Colonic mucosa (tissue), 4 donors: ENCODE results near the gene RIPK3. TPM values are rescaled to one million over a fixed set of nuclear protein-coding genes. Genes with fewer than 3 reads are reported as not detected.
A peak's percentile ranks its signal among the peaks of the same experiment; 100 is the strongest.

Source experiments
- DNase-seq: peaks from one replicate; pipeline ENCODE4 v3.0.0-alpha.2; 2020
- H3K27ac ChIP-seq: fragments of 200-600 bp; one replicate; pipeline ENCODE4 v1.8.0; 2021
- H3K27me3 ChIP-seq: fragments of 200-600 bp; one replicate; pipeline ENCODE4 v1.8.0; 2021
- H3K36me3 ChIP-seq: fragments of 200-600 bp; one replicate; pipeline ENCODE4 v1.8.0; 2021
- H3K4me1 ChIP-seq: fragments of 200-600 bp; one replicate; pipeline ENCODE4 v1.8.0; 2021; ENCODE audit warnings: mild to moderate bottlenecking
- H3K4me3 ChIP-seq: fragments of 200-600 bp; one replicate; pipeline ENCODE4 v1.8.0; 2021
- H3K9ac ChIP-seq, 2 donors: one replicate each; pipeline ENCODE4 v1.7.0; 2013; ENCODE audit warnings: control low read depth in 2 of 2, low read depth in 2 of 2, low read length in 2 of 2
- H3K9me3 ChIP-seq: fragments of 200-600 bp; one replicate; pipeline ENCODE4 v1.8.0; 2021
- intact Hi-C: fragments of 100-400 bp; cut with DNase I; formaldehyde crosslinking; loops from one replicate; pipeline ENCODE4 v1.14.1; 2022
- total RNA-seq, 2 donors: library from RNA; stranded (reverse); fragmentation: NEBNext Ultra II Directional in 1 of 2; extraction: Animal tissue kit (Norgen Biotek cat#: 25700) in 1 of 2; gene quantifications; one replicate each; pipeline ENCODE4 v1.2.1, GENCODE V29; 2021
- TF ChIP-seq, protein P1 (sequence below): fragments of 200-600 bp; IDR thresholded peaks from one replicate; pipeline ENCODE4 v1.8.0; 2022; ENCODE audit warnings: antibody characterized with exemption, mild to moderate bottlenecking
- donor health status: healthy.
- donor health status: DM: no; HTN: no; CAD: no.
- donor health status: DM: no; HTN: no; CAD: no.

The RIPK3 gene
- total RNA-seq, 2 donors from 2014 or later = 30.1 to 38.2 TPM

DNA sequence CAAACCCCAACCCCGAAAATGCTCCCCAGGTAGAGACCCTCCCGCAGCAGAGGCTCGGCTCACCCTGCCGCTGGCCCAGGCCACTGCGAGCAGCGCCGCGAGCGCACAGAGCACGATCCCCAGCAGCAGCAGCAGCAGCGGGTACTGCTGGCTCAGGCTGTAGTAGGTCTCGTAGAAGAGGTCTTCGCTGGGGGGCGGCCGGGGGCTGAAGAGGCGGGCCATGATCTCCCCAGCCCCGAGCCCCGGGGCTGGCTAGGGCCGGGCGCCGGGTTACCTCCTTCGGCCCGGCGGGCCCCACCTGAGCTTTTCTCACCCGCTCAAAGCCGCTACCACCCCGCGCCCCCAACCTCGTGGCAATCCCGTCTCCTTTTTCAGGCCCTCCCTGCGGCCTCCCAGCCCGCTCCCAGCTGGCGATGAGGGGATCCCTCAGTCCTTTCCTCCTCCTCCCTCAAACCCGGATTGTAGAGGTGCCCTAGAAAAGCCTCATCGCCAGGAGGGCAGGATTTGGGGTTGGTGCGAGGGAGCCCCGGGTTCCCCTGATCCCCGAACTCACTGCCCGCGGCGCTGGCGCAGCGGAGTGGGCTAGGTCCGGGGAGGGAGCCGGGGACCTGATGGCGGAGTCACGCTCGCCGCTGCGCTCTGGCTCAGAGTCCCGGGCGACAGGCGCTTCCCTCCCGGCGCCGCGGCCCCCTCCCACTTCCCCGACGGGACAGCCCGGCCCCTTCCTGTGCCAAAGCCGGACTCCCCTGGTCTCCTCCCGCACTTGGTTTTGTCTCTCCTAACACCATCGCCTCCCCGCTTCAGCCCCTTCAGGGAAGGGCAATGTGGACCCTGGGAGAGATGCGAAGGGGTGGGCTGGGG is 5.1 kb downstream of the RIPK3 start, which contains the start of gene ADCY4:
Gene ADCY4 (minus strand): TSS at position 641 of the 861 bp plus-strand sequence. CDS start 419 bp downstream, at position 222.
- DNase-seq = peak; percentile 35
- intact Hi-C loops = loop anchor here (5.0 kb wide), 1 partner anchor 33 kb away; the partner anchor contains the start of gene NFATC4
- Histone ChIP-seq H3K9ac (peak within 1 kb of the TSS; percentile 12 to 57), H3K27ac (peak within 1 kb of the TSS; percentile 12), H3K27me3 (peaks cover 10% of the 10 kb centered on the region), H3K4me1 (peaks cover 21% of the 10 kb centered on the region), H3K4me3 (peak within 1 kb of the TSS; percentile 28), H3K36me3 (no peaks in the 10 kb centered on the region), H3K9me3 (no peaks in the 10 kb centered on the region)
- TF ChIP-seq, protein P1, sequence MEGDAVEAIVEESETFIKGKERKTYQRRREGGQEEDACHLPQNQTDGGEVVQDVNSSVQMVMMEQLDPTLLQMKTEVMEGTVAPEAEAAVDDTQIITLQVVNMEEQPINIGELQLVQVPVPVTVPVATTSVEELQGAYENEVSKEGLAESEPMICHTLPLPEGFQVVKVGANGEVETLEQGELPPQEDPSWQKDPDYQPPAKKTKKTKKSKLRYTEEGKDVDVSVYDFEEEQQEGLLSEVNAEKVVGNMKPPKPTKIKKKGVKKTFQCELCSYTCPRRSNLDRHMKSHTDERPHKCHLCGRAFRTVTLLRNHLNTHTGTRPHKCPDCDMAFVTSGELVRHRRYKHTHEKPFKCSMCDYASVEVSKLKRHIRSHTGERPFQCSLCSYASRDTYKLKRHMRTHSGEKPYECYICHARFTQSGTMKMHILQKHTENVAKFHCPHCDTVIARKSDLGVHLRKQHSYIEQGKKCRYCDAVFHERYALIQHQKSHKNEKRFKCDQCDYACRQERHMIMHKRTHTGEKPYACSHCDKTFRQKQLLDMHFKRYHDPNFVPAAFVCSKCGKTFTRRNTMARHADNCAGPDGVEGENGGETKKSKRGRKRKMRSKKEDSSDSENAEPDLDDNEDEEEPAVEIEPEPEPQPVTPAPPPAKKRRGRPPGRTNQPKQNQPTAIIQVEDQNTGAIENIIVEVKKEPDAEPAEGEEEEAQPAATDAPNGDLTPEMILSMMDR = no peak

DNA sequence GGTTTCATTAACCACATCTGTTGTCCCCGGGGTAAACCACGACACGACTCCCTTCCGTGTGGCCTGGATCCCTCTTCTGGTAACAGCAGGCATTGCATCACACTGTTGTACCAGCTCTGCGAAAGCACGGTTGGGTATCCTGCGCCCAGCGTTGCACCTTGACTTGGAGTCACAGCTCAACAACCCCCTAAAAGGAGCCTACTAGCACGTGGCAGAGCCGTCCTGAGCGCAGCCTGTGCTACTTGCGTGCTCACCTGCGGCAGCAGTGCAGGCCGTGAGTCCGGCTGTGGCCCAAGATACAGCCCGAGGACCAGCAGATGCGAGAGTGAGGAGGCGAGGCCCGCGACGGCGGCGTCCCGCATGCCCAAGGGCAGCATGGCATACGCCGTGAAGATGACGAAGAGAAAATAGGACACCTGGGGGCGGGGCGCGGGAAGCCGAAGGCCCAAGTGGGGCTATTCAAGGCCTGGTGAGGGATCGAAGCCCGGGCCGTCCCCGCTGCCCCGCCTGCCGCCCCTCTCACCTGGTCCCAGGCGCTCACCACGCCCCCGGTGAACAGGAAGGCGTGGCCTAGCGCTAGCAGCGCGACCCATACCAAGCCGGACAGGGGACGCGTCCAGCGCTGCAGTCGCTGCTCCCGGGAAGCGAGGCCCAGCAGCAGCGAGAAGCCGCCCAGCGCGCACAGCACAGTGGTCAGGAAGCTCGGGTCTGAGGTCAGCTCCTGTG is 7.4 kb downstream of the RIPK3 start:
- TF ChIP-seq, protein P1 = peak; percentile 83
- Histone ChIP-seq H3K36me3 (no peaks in the 10 kb centered on the region), H3K27me3 (peaks cover 10% of the 10 kb centered on the region), H3K27ac (no peak overlapping the region), H3K9ac (peak overlapping the region; percentile 44 to 46), H3K9me3 (no peaks in the 10 kb centered on the region), H3K4me1 (peaks cover 15% of the 10 kb centered on the region), H3K4me3 (peak overlapping the region; percentile 22)
- intact Hi-C loops = loop anchor here (2.0 to 5.0 kb wide), 2 partner anchors 35 to 106 kb away; partner anchors contain the start of gene NFATC4
- peak; percentile 88 for DNase-seq

DNA sequence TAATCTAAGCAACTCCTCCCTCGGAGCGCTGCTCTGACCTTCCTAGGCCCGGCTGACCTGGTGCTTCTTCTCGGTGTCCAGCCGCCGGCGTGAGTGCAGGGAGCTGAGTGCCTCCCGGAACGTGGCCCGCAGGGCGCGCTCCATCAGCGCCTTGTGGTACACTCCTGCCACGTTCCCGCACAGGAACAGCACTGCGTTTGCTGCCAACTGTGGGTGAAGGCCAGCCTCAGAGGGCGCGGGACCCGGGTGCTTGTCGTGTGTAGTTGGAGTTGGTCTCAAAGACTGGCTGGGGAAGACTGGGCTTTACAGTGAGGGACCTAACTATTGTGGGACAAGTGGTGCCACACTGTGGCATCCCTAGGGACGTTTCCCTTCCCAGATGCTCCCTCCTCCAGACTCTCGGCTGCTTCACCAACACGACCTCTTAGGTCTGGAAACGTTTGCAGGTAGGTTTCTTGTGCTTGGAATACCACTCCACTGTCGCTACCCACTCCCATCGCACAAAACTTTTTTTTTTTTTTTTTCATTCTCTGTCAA is 8.0 kb downstream of the RIPK3 start:
- Histone ChIP-seq H3K27me3 (peaks cover 10% of the 10 kb centered on the region), H3K9ac (peak overlapping the region in 1 of 2 donors; percentile 46), H3K36me3 (no peaks in the 10 kb centered on the region), H3K4me1 (peaks cover 15% of the 10 kb centered on the region), H3K4me3 (no peak overlapping the region), H3K27ac (no peak overlapping the region), H3K9me3 (no peaks in the 10 kb centered on the region)
- no peak for DNase-seq
- TF ChIP-seq, protein P1 = no peak
- intact Hi-C loops = loop anchor here (2.0 to 5.0 kb wide), 2 partner anchors 36 to 107 kb away; partner anchors contain the start of gene NFATC4

DNA sequence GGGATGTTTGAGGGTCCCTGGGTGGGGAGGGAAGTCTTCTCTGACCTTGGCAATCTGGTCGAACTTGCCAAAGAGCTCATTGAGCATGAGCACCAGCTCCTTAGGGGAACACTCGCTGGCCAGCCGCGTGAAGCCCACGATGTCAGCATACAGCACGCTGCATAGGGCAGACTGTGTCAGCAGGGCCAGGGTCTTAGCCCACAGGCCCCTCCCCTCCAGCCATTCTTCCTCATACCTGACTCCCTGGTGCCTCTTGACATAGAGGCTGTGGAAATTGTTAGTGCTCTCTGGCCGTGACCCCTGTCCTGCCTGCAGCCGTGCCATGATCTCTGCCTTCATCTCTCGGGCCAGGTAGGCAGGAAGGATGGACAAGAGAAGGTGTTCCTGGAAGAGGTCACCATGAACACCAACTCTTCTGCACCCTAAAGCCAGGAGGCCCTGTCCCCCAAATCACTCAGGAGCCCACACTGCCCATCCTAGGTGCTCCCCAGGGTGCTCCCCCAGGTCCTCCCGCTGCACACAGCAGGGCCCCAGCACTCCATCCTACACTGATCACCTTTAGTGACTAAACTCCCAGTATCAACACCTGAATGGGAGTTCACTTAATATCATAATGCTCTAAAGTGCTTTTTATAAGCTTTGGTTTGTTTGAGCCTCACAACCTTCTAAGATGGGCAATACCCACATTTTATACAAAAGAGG is 8.7 kb downstream of the RIPK3 start:
- Histone ChIP-seq H3K4me3 (no peak overlapping the region), H3K36me3 (no peaks in the 10 kb centered on the region), H3K9ac (no peak overlapping the region), H3K27me3 (peaks cover 10% of the 10 kb centered on the region), H3K4me1 (peaks cover 15% of the 10 kb centered on the region), H3K27ac (no peak overlapping the region), H3K9me3 (no peaks in the 10 kb centered on the region)
- no peak for DNase-seq
- TF ChIP-seq, protein P1 = no peak
- intact Hi-C loops = loop anchor here (5.0 kb wide), 1 partner anchor 36 kb away; the partner anchor contains the start of gene NFATC4
